ENCODE results near the gene CDK14.

DNA sequence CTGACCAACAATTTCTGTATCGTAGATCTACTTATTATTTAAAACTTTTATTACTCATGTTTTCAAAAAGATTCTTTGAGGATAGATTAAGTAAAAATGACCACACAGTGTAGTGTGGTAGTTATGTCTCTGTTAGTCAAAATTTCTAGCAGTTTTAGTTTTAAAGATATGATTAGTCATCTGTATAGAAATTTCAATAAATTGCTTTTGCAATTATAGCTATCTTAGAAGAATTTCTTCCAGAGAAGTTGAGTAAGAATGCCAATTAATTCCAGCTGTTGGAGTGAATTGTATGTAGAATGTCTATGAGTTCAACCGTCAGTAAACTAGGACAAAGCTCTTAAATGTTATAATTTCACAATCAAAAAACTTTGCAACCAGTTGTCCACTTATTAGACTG lies 229.7 kb downstream of the CDK14 start:
- TF ChIP-seq, protein P1, sequence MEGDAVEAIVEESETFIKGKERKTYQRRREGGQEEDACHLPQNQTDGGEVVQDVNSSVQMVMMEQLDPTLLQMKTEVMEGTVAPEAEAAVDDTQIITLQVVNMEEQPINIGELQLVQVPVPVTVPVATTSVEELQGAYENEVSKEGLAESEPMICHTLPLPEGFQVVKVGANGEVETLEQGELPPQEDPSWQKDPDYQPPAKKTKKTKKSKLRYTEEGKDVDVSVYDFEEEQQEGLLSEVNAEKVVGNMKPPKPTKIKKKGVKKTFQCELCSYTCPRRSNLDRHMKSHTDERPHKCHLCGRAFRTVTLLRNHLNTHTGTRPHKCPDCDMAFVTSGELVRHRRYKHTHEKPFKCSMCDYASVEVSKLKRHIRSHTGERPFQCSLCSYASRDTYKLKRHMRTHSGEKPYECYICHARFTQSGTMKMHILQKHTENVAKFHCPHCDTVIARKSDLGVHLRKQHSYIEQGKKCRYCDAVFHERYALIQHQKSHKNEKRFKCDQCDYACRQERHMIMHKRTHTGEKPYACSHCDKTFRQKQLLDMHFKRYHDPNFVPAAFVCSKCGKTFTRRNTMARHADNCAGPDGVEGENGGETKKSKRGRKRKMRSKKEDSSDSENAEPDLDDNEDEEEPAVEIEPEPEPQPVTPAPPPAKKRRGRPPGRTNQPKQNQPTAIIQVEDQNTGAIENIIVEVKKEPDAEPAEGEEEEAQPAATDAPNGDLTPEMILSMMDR (IDR thresholded peaks at IDR 0.05): no peak
- no peak for TF ChIP-seq POLR2A (IDR thresholded peaks at IDR 0.05)
